ENCODE results near the gene SMIM7. TPM values are rescaled to one million over a fixed set of nuclear protein-coding genes. Genes with fewer than 3 reads are reported as not detected.
"Not testable (repeated sequence)": the region's sequence is repeated elsewhere in the genome, so short reads cannot be mapped to it uniquely, and the experiment has no call there.

SMIM7 gene
- total RNA-seq, 6 experiments from 2014 or later, result 34.7 to 76.5 (median 41.2) TPM

GRCh38 chr19:16652854-16653253 lies 7.1 kb downstream of the SMIM7 start:
- ATAC-seq (no peak), DNase-seq (no peak)
- H3K4me3 ChIP-seq, result no peak overlapping the region
- peaks cover 0 to 17% (median 0%) of the 10 kb centered on the region in 4 donors for H3K4me1 ChIP-seq
- H3K36me3 ChIP-seq, result peaks cover 0 to 64% (median 19%) of the 10 kb centered on the region in 4 donors
- WGBS (ENCODE audit: insufficient coverage, low coverage, low lambda C conversion rate, missing lambda C conversion rate), result 76% methylated on average over 6 of the region's 7 CpGs
- TF ChIP-seq POLR2A (IDR thresholded peaks at IDR 0.05) (no peak), CTCF (IDR thresholded peaks at IDR 0.05) (no peak)
- intact Hi-C loops (cut with DNase I), result no loop called here
- H3K9me3 ChIP-seq, result no peaks in the 10 kb centered on the region
- no peaks in the 10 kb centered on the region for H3K27me3 ChIP-seq
- H3K27ac ChIP-seq, result no peak overlapping the region

- peaks cover 0 to 62% (median 16%) of the 10 kb centered on the region in 4 donors for H3K36me3 ChIP-seq
- DNase-seq; H3K27ac ChIP-seq; H3K27me3 ChIP-seq; ATAC-seq; H3K9me3 ChIP-seq; H3K4me3 ChIP-seq; intact Hi-C loops (cut with DNase I): not testable (repeated sequence)
- 87% methylated on average over 5 of the region's 8 CpGs for WGBS (ENCODE audit: insufficient coverage, low coverage, low lambda C conversion rate, missing lambda C conversion rate)
- H3K4me1 ChIP-seq, result peaks cover 0 to 12% (median 0%) of the 10 kb centered on the region in 4 donors
Observed at GRCh38 chr19:16651421-16652188, 8.3 kb downstream of the SMIM7 start.

GRCh38 chr19:16650821-16651220 lies 9.1 kb downstream of the SMIM7 start:
- no peak overlapping the region for H3K27ac ChIP-seq
- H3K4me3 ChIP-seq, result no peak overlapping the region
- WGBS (ENCODE audit: insufficient coverage, low coverage, low lambda C conversion rate, missing lambda C conversion rate), result 56% methylated on average over 2 of the region's 2 CpGs
- H3K36me3 ChIP-seq, result peaks cover 0 to 62% (median 20%) of the 10 kb centered on the region in 4 donors
- DNase-seq, result no peak
- TF ChIP-seq POLR2A (IDR thresholded peaks at IDR 0.05), result no peak
- no peak for TF ChIP-seq CTCF (IDR thresholded peaks at IDR 0.05)
- peak in 1 of 4 donors; percentile 42 for ATAC-seq
- intact Hi-C loops (cut with DNase I), result no loop called here
- H3K4me1 ChIP-seq, result peaks cover 0 to 12% (median 0%) of the 10 kb centered on the region in 4 donors
- no peaks in the 10 kb centered on the region for H3K9me3 ChIP-seq
- H3K27me3 ChIP-seq, result no peaks in the 10 kb centered on the region

GRCh38 chr19:16649734-16650133 lies 10.2 kb downstream of the SMIM7 start:
- Histone ChIP-seq H3K36me3 (peaks cover 0 to 62% (median 22%) of the 10 kb centered on the region in 4 donors), H3K27ac (no peak overlapping the region), H3K27me3 (no peaks in the 10 kb centered on the region), H3K4me3 (no peak overlapping the region), H3K9me3 (no peaks in the 10 kb centered on the region), H3K4me1 (peaks cover 0 to 12% (median 0%) of the 10 kb centered on the region in 4 donors)
- 61% methylated on average over 9 of the region's 9 CpGs for WGBS (ENCODE audit: insufficient coverage, low coverage, low lambda C conversion rate, missing lambda C conversion rate)
- ATAC-seq (peak; percentile 26 to 67 (median 56)), DNase-seq (peak in 1 of 3 donors; percentile 58)
- intact Hi-C loops (cut with DNase I), result no loop called here
- no peak for TF ChIP-seq POLR2A (IDR thresholded peaks at IDR 0.05)
- no peak for TF ChIP-seq CTCF (IDR thresholded peaks at IDR 0.05)

- WGBS (ENCODE audit: insufficient coverage, low coverage, low lambda C conversion rate, missing lambda C conversion rate), result 100% methylated on average over 4 of the region's 9 CpGs
- Histone ChIP-seq H3K4me3 (no peak overlapping the region), H3K27me3 (no peaks in the 10 kb centered on the region), H3K27ac (no peak overlapping the region), H3K4me1 (peaks cover 0 to 7% (median 0%) of the 10 kb centered on the region in 4 donors), H3K36me3 (peaks cover 0 to 65% (median 26%) of the 10 kb centered on the region in 4 donors), H3K9me3 (no peaks in the 10 kb centered on the region)
- ATAC-seq, result no peak
- intact Hi-C loops (cut with DNase I), result no loop called here
- no peak for DNase-seq
- no peak for TF ChIP-seq POLR2A (IDR thresholded peaks at IDR 0.05)
- TF ChIP-seq CTCF (IDR thresholded peaks at IDR 0.05), result no peak
Observed at GRCh38 chr19:16645140-16645539, 14.8 kb downstream of the SMIM7 start.
